ENCODE data around the gene CYB5R2.
"Not testable (repeated sequence)": the region's sequence is repeated elsewhere in the genome, so short reads cannot be mapped to it uniquely, and the experiment has no call there.

Gene CYB5R2

GRCh38 chr11:7668911-7669310, 4.4 kb downstream of the CYB5R2 start:
- no peak for DNase-seq (ENCODE audit: low read depth in 2 of 2)

- no peak for DNase-seq (ENCODE audit: low read depth in 2 of 2)
These were observed 4.8 kb downstream of the CYB5R2 start for GRCh38 chr11:7668464-7668863.

DNA sequence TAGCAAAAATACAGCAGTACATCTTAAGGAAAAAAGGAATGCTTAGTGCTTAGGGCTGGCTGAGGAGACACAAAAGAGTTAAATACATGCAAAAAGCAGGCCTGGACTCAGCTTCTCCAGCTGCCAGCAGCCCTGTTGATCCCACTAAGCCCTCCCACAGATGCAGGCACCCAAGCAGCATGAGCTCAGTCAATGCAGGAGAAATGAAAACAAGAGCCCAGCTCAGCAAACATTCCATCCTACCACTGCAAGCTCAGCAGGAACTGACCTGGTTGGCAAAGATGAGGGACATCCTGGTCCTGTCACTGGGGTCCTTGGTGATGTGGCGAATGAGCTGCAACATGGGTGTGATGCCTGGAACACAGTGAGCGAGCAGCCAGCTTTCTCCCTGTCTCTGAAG, 5.8 kb downstream of the CYB5R2 start:
- no peak for DNase-seq (ENCODE audit: low read depth in 2 of 2)

DNA sequence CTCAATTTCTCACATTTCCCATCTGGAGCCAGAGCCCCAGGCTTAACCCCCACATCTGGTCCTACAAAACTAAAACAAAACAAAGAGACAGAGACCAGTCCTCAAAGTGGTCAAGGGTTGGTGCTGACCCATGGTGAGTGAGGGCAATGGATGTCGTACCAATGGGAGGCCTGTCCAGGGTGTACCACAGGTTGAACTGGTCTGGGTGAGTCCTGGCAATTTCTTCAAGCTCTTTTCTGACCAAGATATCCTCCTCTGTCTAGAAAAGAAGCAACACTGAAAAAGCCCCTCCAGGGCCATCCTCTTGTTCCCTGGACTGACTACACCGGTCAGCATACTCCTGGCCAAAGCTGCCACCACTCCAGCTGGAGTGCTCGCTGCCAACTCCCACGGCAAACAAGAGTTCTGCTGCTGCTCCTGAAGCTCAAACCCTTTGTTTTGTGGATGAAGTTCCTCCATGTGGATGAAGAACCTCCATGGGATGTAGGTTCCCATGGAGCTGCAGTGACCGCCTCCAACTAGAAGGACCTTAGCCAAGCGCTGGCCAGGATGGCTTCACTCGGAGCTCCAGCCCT, 6.9 kb downstream of the CYB5R2 start:
- no peak for DNase-seq (ENCODE audit: low read depth in 2 of 2)

- DNase-seq (ENCODE audit: low read depth in 2 of 2), result peak; percentile 14 to 65
These were observed 7.6 kb downstream of the CYB5R2 start for GRCh38 chr11:7665473-7666291.

DNA sequence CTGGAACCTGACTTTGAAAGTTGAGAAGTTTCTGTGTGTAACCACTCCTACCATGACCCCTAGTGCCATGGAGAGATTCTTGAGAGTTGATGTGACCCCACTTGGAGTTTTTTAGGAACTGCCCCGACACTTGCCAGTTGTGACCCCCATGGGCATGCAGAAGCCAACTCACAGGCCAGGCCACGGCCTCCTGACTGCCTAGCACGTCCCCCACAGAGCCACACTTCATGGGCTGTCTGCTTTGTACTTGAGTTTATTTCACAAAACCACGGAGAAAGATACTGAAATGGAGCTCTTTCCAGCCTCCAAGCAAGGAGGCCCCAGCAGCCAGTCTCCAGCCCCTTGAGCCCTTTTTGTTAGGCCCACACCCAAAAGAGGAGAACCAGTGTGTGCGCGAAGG, 8.4 kb downstream of the CYB5R2 start:
- no peak for DNase-seq (ENCODE audit: low read depth in 2 of 2)

DNA sequence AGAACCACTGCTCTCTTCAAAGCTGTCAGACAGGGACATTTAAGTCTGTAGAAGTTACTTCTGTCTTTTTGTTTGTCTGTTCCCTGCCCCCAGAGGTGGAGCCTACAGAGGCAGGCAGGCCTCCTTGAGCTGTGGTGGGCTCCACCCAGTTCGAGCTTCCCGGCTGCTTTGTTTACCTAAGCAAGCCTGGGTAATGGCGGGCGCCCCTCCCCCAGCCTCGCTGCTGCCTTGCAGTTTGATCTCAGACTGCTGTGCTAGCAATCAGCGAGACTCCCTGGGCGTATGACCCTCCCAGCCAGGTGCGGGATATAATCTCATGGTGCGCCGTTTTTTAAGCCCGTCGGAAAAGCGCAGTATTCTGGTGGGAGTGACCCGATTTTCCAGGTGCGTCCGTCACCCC, 9.8 kb downstream of the CYB5R2 start:
- DNase-seq (ENCODE audit: low read depth in 2 of 2), result not testable (repeated sequence)

DNA sequence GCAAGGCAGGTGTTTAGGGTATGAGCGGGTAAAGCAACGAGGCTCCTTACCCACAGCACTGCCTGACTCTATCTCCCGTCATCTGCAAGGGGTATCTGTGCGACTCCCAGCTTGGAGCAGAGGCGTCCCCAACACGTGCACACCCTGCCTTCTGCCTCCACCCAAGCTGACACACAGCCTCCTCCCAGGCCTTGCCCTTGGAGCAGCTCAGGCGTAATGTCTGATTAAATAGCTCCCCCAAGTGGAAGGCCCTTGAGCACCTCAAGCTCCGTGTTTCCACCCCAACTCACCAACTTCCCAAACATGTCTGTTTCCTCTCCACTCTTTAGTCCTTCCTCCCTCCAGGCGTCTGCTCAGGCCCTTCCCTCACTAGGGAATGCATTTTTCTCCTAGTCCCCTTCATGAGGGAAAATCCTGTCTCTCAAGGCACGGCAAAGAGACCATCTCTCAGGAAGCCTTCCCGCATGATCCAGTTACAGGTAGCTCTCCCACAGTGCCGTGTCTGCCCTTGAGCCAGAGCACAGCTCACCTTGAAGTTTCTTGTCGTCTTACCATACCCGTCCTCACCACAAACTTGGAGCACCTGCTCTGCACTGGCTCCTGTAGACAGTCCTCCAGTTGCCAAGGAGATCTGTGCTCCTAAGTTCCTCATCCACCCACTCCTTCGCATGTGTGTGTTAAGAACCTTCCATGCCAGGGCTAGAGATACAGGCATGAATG, 15.8 kb downstream of the CYB5R2 start:
- DNase-seq (ENCODE audit: low read depth in 2 of 2), result no peak

- no peak for DNase-seq (ENCODE audit: low read depth in 2 of 2)
These were observed 16.6 kb downstream of the CYB5R2 start for GRCh38 chr11:7656704-7657103.

DNA sequence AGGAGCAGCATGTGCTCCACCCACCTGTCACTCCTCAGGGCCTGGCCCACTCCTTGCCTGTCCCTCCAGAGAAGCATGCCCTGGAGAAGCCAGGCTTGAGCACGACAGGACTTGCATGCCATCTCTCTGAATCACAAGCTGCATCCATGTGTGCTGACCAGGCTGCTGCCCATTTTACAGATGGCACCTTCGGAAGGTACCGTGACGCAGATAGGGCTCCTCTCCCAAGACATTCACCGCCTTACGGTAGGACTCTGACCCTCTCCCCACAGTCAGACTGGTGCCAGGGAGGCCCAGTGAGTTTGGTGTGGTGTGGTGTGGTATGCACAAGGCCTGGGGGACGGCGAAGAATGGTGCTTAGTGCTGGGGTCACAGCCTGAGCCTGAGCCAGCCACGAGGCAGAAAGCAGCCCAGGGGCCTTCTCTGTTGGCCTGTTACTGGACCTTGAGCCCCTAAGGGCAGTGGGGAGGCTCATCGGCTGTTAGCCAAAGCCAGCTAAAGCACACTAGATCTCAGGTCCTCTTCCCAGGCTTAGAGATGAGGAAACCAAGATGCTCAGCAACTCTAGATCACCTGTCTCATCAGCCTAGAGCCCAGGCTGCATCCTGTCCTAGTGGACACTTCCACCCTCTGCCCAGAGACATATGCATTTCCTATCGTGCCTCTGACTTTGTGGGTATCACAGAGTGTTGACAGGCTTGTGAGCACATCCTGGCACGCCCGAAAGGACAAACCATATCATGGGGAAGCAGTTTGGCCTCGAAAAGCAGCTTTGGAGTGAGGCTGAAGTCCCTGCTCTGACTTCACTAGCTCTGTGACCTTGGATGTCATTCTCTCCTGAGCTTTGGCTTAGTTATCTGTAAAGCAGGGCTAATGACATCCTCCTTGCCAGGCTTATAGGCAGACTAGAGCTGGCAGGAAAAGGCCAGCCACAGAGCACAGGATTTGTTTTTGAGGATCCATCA, 17.8 kb downstream of the CYB5R2 start:
- DNase-seq (ENCODE audit: low read depth in 2 of 2), result no peak

GRCh38 chr11:7654195-7654705, 19.1 kb downstream of the CYB5R2 start:
- DNase-seq (ENCODE audit: low read depth in 2 of 2), result no peak

DNA sequence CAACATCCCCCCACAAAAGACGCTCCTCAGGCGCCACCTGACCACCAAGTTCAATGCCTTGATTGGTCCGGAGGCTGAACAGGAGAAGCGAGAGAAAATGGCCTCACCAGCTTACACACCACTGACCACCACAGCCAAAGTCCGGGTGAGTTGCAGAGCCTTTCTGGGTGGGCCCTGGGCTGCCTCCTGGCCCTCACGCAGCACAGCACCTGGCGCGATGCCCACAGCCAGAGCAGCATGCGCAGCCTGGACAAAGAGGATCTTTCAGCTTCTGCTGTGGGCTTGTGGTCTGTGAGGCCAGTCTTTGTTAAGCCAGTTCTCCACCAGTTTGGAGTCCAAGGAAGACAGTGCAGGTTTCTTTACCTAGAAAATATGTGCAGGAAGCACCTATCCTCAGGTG, 21.6 kb downstream of the CYB5R2 start:
- no peak for DNase-seq (ENCODE audit: low read depth in 2 of 2)

- no peak for DNase-seq (ENCODE audit: low read depth in 2 of 2)
These were observed 22.2 kb downstream of the CYB5R2 start for GRCh38 chr11:7651140-7651551.

- no peak for DNase-seq (ENCODE audit: low read depth in 2 of 2)
These were observed 25.0 kb downstream of the CYB5R2 start for GRCh38 chr11:7648264-7648663.

DNA sequence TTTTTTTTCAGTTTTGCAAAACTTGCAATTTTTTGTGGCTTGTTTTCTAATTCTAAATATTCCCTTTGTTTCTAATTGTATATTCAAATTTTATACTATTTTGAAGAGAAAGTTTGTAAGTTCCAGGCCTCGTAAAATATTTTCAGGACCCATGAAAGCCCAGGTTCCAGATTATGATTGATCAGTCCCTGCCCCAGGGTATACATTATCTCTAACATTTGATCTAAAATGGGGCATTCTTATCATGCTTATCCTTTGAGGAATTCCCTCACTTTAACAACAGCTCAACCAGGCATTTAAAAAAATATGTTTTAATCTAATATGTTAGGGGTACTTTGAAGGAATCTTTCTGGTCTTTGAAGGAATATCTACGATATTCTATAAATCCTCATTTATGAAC, 26.4 kb downstream of the CYB5R2 start:
- no peak for DNase-seq (ENCODE audit: low read depth in 2 of 2)

DNA sequence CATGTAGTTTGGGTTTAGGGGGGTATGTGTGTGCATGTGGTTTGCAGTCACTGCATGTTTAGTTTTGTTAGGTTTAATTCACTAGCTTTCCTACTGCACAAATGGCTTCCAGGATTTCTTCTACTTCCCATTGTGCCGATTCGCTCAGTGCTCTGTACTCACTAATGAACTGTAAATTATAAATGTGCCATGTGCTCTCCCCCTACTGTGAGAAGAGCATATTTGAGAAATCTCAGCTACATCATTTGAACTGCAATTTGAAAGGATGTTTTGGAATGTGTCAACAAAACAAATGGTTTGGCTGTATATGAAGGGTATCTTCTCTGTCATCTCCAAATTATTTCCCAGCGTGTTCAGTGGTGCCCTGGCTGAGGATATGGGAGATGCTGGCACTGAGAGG, 28.1 kb downstream of the CYB5R2 start:
- no peak for DNase-seq (ENCODE audit: low read depth in 2 of 2)

GRCh38 chr11:7643314-7643713, 30.0 kb downstream of the CYB5R2 start:
- DNase-seq (ENCODE audit: low read depth in 2 of 2), result no peak

- no peak for DNase-seq (ENCODE audit: low read depth in 2 of 2)
These were observed 30.6 kb downstream of the CYB5R2 start for GRCh38 chr11:7642747-7643146.

GRCh38 chr11:7640816-7641215, 32.5 kb downstream of the CYB5R2 start:
- no peak for DNase-seq (ENCODE audit: low read depth in 2 of 2)

DNA sequence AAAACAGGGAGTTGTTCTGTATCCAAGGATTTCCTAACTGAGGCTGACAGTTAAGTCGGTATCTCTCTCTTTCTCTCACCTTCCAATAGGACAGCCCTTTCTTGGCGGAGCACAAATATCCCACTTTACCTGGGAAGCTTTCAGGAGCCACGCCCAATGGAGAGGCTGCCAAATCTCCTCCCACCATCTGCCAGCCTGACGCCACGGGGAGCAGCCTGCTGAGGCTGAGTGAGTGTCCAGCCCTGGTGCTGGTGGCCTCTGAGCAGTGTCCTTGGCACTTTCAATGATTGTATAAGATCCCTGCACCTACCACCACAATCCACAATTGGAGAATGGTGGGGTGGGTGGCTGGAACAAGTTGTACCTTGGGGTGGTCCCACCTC, 33.7 kb downstream of the CYB5R2 start:
- DNase-seq (ENCODE audit: low read depth in 2 of 2), result no peak

Data from stimulated activated CD8-positive, alpha-beta memory T cell treated with anti-CD3 and anti-CD28 coated beads, Interleukin-7, amount 100 ng/mL, for 1 hour (primary cell).